GM12878 (cell line): Measurements from ENCODE around the gene UPF1.

Source experiments
- BRCA1 ChIP-seq: IDR thresholded peaks from 2 replicates; pipeline ENCODE4 v1.6.1; 2011; ENCODE audit warnings: low read depth, low read length, improper control_type of control experiment
- CHD1 ChIP-seq: IDR thresholded peaks from 2 replicates; pipeline ENCODE4 v1.6.1; 2012; ENCODE audit warnings: low read depth, low read length, improper control_type of control experiment
- FOXK2 ChIP-seq: fragments of 450-650 bp; IDR thresholded peaks from 2 replicates; pipeline ENCODE4 v1.6.1; 2017; ENCODE audit warnings: mild to moderate bottlenecking, moderate library complexity
- JUNB ChIP-seq: IDR thresholded peaks from 2 replicates; pipeline ENCODE4 v1.6.1; 2016; ENCODE audit warnings: antibody characterized with exemption, mild to moderate bottlenecking
- POLR2A ChIP-seq: IDR thresholded peaks from 2 replicates; pipeline ENCODE4 v1.6.1; 2011; ENCODE audit warnings: low read depth, mild to moderate bottlenecking, low read length
- TF ChIP-seq, protein P1 (sequence below): IDR thresholded peaks from 2 replicates; pipeline ENCODE4 v1.6.1; 2012; ENCODE audit warnings: mild to moderate bottlenecking, low read depth, low read length
- TF ChIP-seq, protein P2 (sequence below), 3 experiments: IDR thresholded peaks in 2 of 3; conservative IDR thresholded peaks in 1 of 3; 2 replicates each; pipeline ENCODE4 v1.5.1; 2011; ENCODE audit warnings: low read depth in 3 of 3, low read length in 3 of 3, mild to moderate bottlenecking in 3 of 3, control low read depth in 2 of 3, moderate library complexity in 2 of 3, inconsistent platforms in 1 of 3, mixed read lengths in 1 of 3; ENCODE audit not compliant: control insufficient read depth in 2 of 3, insufficient read depth in 1 of 3; ENCODE audit errors: extremely low read depth in 1 of 3
- TF ChIP-seq, protein P3 (sequence below): fragments of 450-650 bp; IDR thresholded peaks from 2 replicates; pipeline ENCODE4 v1.6.1; 2016; ENCODE audit warnings: mild to moderate bottlenecking

DNA sequence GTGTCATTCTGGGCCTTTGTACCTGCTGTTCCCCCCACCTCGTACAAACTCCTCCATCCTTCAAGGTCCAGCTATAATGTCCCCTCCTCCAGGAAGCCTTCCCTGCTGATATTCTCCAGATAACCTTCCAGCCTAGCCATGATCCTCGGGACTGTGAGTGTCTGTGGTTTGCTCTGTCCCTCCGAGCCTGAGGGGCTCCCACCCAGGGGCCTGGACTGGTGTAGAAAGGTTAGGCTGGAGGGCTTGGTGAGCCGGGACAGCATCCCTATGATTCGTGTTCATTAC lies 37.8 kb upstream of the UPF1 start:
- no peak for TF ChIP-seq POLR2A
- TF ChIP-seq, protein P1, sequence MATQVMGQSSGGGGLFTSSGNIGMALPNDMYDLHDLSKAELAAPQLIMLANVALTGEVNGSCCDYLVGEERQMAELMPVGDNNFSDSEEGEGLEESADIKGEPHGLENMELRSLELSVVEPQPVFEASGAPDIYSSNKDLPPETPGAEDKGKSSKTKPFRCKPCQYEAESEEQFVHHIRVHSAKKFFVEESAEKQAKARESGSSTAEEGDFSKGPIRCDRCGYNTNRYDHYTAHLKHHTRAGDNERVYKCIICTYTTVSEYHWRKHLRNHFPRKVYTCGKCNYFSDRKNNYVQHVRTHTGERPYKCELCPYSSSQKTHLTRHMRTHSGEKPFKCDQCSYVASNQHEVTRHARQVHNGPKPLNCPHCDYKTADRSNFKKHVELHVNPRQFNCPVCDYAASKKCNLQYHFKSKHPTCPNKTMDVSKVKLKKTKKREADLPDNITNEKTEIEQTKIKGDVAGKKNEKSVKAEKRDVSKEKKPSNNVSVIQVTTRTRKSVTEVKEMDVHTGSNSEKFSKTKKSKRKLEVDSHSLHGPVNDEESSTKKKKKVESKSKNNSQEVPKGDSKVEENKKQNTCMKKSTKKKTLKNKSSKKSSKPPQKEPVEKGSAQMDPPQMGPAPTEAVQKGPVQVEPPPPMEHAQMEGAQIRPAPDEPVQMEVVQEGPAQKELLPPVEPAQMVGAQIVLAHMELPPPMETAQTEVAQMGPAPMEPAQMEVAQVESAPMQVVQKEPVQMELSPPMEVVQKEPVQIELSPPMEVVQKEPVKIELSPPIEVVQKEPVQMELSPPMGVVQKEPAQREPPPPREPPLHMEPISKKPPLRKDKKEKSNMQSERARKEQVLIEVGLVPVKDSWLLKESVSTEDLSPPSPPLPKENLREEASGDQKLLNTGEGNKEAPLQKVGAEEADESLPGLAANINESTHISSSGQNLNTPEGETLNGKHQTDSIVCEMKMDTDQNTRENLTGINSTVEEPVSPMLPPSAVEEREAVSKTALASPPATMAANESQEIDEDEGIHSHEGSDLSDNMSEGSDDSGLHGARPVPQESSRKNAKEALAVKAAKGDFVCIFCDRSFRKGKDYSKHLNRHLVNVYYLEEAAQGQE: no peak
- TF ChIP-seq BRCA1: no peak
- TF ChIP-seq, protein P2, sequence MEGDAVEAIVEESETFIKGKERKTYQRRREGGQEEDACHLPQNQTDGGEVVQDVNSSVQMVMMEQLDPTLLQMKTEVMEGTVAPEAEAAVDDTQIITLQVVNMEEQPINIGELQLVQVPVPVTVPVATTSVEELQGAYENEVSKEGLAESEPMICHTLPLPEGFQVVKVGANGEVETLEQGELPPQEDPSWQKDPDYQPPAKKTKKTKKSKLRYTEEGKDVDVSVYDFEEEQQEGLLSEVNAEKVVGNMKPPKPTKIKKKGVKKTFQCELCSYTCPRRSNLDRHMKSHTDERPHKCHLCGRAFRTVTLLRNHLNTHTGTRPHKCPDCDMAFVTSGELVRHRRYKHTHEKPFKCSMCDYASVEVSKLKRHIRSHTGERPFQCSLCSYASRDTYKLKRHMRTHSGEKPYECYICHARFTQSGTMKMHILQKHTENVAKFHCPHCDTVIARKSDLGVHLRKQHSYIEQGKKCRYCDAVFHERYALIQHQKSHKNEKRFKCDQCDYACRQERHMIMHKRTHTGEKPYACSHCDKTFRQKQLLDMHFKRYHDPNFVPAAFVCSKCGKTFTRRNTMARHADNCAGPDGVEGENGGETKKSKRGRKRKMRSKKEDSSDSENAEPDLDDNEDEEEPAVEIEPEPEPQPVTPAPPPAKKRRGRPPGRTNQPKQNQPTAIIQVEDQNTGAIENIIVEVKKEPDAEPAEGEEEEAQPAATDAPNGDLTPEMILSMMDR (IDR thresholded peaks at IDR 0.05 in 2 of 3, conservative IDR thresholded peaks at IDR 0.05 in 1 of 3; ENCODE audit: control insufficient read depth in 2 of 3, extremely low read depth in 1 of 3, insufficient read depth in 1 of 3, low read depth in 3 of 3, low read length in 3 of 3): no peak
- TF ChIP-seq FOXK2: no peak
- no peak for TF ChIP-seq CHD1
- TF ChIP-seq JUNB: no peak
- TF ChIP-seq, protein P3, sequence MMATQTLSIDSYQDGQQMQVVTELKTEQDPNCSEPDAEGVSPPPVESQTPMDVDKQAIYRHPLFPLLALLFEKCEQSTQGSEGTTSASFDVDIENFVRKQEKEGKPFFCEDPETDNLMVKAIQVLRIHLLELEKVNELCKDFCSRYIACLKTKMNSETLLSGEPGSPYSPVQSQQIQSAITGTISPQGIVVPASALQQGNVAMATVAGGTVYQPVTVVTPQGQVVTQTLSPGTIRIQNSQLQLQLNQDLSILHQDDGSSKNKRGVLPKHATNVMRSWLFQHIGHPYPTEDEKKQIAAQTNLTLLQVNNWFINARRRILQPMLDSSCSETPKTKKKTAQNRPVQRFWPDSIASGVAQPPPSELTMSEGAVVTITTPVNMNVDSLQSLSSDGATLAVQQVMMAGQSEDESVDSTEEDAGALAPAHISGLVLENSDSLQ: no peak
